ENCODE results near the gene ANXA2.

- TF ChIP-seq FOXJ3 (CRISPR knock-in tag; IDR thresholded peaks at IDR 0.05) (no peak), POLR2AphosphoS5 (IDR thresholded peaks at IDR 0.05; ENCODE audit: low read depth, low read length) (no peak), NRF1 (IDR thresholded peaks at IDR 0.05; ENCODE audit: low read depth, low read length) (no peak), TEAD4 (IDR thresholded peaks at IDR 0.05; ENCODE audit: borderline replicate concordance, insufficient read depth) (no peak), CTCF (IDR thresholded peaks at IDR 0.05) (no peak), CHD2 (IDR thresholded peaks at IDR 0.05; ENCODE audit: low read length, partially characterized antibody) (no peak), RCOR1 (IDR thresholded peaks at IDR 0.05; ENCODE audit: low read length) (no peak), EP300 (IDR thresholded peaks at IDR 0.05; ENCODE audit: borderline replicate concordance in 1 of 2, low read depth in 1 of 2, low read length in 1 of 2) (no peak), RFX5 (IDR thresholded peaks at IDR 0.05; ENCODE audit: low read length) (no peak), TCF12 (IDR thresholded peaks at IDR 0.05) (no peak), FOXM1 (IDR thresholded peaks at IDR 0.05; ENCODE audit: low read depth) (no peak)
- TF ChIP-seq, protein P1, sequence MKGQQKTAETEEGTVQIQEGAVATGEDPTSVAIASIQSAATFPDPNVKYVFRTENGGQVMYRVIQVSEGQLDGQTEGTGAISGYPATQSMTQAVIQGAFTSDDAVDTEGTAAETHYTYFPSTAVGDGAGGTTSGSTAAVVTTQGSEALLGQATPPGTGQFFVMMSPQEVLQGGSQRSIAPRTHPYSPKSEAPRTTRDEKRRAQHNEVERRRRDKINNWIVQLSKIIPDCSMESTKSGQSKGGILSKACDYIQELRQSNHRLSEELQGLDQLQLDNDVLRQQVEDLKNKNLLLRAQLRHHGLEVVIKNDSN (IDR thresholded peaks at IDR 0.05; ENCODE audit: borderline replicate concordance, low read depth): no peak
- TF ChIP-seq, protein P2, sequence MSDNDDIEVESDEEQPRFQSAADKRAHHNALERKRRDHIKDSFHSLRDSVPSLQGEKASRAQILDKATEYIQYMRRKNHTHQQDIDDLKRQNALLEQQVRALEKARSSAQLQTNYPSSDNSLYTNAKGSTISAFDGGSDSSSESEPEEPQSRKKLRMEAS (IDR thresholded peaks at IDR 0.05; ENCODE audit: low read depth): no peak
Measured at GRCh38 chr15:60344461-60344860, 53.3 kb downstream of the ANXA2 start.
